Heart left ventricle (tissue), 13 donors: Measurements from ENCODE around the gene CCDC92B.
"Not testable (repeated sequence)": the region's sequence is repeated elsewhere in the genome, so short reads cannot be mapped to it uniquely, and the experiment has no call there.

Source experiments
- POLR2A ChIP-seq, 2 donors: fragments of 450-650 bp; IDR thresholded peaks; one replicate each; pipeline ENCODE4 v1.6.1; 2017; ENCODE audit warnings: antibody characterized with exemption in 2 of 2, mild to moderate bottlenecking in 2 of 2, moderate library complexity in 2 of 2
- TF ChIP-seq, protein P1 (sequence below), 12 donors: fragments of 200-600 bp; sonication (generic) in 4 of 12; IDR thresholded peaks; one replicate each; pipeline versions ENCODE4 v1.5.0 to v1.8.0; 2018 to 2022; ENCODE audit warnings: antibody characterized with exemption in 12 of 12, mild to moderate bottlenecking in 5 of 12
- donor health status: ischemic (EF 13 %, LVEDD 7.1; RV severe dilation, severe dysfunction).
- donor health status: DM: no; HTN: yes; CAD: no.
- donor health status: DM: no; HTN: no; CAD: no.
- donor health status: ischemic (EF 25% LVEDD 6.9; RV normal size, moderate dysfunction).
- donor health status: ischemic (EF 25% LVEDD 5.7; RV mildly dilated, moderate dysfunction).
- donor health status: ischemic (EF 35%, LVEDD 5.7; RV mildly dilated, moderate dysfunction).
- donor health status: nonischemic (EF 11% LVEDD 7.7; RV severe dilation, severe dysfunction).
- donor health status: DM: yes; HTN: yes; CAD: no.
- donor health status: PGD.
- donor health status: ischemic (EF 29% LVEDD 5.4; RV normal size, mild dysfunction).
- donor health status: nonischemic (EF 23%, LVEDD 6.1; RV moderate dilation, normal function).

- TF ChIP-seq, protein P1, sequence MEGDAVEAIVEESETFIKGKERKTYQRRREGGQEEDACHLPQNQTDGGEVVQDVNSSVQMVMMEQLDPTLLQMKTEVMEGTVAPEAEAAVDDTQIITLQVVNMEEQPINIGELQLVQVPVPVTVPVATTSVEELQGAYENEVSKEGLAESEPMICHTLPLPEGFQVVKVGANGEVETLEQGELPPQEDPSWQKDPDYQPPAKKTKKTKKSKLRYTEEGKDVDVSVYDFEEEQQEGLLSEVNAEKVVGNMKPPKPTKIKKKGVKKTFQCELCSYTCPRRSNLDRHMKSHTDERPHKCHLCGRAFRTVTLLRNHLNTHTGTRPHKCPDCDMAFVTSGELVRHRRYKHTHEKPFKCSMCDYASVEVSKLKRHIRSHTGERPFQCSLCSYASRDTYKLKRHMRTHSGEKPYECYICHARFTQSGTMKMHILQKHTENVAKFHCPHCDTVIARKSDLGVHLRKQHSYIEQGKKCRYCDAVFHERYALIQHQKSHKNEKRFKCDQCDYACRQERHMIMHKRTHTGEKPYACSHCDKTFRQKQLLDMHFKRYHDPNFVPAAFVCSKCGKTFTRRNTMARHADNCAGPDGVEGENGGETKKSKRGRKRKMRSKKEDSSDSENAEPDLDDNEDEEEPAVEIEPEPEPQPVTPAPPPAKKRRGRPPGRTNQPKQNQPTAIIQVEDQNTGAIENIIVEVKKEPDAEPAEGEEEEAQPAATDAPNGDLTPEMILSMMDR (IDR thresholded peaks at IDR 0.05) = not testable (repeated sequence)
- TF ChIP-seq POLR2A (IDR thresholded peaks at IDR 0.05) = not testable (repeated sequence)
Observed at GRCh38 chr17:2679247-2679646, 70.2 kb downstream of the CCDC92B start.
